ENCODE measurements around the gene MBD5.

DNA sequence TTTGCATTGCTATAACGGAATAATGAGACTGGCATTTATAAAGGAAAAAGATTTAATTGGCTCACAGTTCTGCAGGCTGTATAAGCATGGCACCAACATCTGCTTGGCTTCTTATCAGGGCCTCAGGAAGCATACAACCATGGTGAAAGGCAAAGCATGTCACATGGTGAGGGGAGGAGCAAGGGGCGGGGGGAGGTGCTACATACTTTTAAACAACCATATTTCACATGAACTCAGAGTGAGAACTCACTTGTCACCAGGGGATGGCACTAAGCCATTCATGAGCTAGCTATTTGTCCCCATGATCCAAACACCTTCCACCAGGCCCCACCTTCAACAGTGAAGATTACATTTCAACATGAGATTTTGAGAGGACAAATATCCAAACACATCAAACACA is 188.7 kb downstream of the MBD5 start:
- TF ChIP-seq CTCF (IDR thresholded peaks at IDR 0.05) = no peak
- no peak for TF ChIP-seq MYC (IDR thresholded peaks at IDR 0.05; ENCODE audit: borderline replicate concordance, low read length)
- no peak for TF ChIP-seq POLR2A (IDR thresholded peaks at IDR 0.05; ENCODE audit: low read length)
- no peak for TF ChIP-seq BHLHE40 (IDR thresholded peaks at IDR 0.05; ENCODE audit: low read depth, low read length)
- TF ChIP-seq CHD2 (IDR thresholded peaks at IDR 0.05; ENCODE audit: low read length, partially characterized antibody) = no peak
- no peak for TF ChIP-seq KDM1A (IDR thresholded peaks at IDR 0.05; ENCODE audit: low read depth)
- TF ChIP-seq FOSL2 (IDR thresholded peaks at IDR 0.05) = no peak
- no peak for TF ChIP-seq FOSL2 (CRISPR knock-in tag; IDR thresholded peaks at IDR 0.05)
- TF ChIP-seq RAD21 (conservative IDR thresholded peaks at IDR 0.05 in 1 of 2, IDR thresholded peaks at IDR 0.05 in 1 of 2) = no peak
- no peak for TF ChIP-seq JUNB (IDR thresholded peaks at IDR 0.05)

All from A549 (cell line).